ENCODE data around the gene CELA2B.
A peak's percentile ranks its signal among the peaks of the same experiment; 100 is the strongest.

The CELA2B gene

GRCh38 chr1:15526021-15526489 lies 50.2 kb downstream of the CELA2B start:
- H3K4me3 ChIP-seq (ENCODE audit: low read depth, low read length): peak overlapping the region; percentile 88
- TF ChIP-seq, protein P1, sequence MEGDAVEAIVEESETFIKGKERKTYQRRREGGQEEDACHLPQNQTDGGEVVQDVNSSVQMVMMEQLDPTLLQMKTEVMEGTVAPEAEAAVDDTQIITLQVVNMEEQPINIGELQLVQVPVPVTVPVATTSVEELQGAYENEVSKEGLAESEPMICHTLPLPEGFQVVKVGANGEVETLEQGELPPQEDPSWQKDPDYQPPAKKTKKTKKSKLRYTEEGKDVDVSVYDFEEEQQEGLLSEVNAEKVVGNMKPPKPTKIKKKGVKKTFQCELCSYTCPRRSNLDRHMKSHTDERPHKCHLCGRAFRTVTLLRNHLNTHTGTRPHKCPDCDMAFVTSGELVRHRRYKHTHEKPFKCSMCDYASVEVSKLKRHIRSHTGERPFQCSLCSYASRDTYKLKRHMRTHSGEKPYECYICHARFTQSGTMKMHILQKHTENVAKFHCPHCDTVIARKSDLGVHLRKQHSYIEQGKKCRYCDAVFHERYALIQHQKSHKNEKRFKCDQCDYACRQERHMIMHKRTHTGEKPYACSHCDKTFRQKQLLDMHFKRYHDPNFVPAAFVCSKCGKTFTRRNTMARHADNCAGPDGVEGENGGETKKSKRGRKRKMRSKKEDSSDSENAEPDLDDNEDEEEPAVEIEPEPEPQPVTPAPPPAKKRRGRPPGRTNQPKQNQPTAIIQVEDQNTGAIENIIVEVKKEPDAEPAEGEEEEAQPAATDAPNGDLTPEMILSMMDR (IDR thresholded peaks at IDR 0.05; ENCODE audit: low read depth, low read length, missing control alignments): no peak
- in situ Hi-C loops (cut with HindIII; ENCODE audit: low sequenced_read_pairs): no loop called here
- no peak for DNase-seq (ENCODE audit: low read depth)

- in situ Hi-C loops (cut with HindIII; ENCODE audit: low sequenced_read_pairs): no loop called here
- TF ChIP-seq, protein P1 (IDR thresholded peaks at IDR 0.05; ENCODE audit: low read depth, low read length, missing control alignments): peak; percentile 44
- H3K4me3 ChIP-seq (ENCODE audit: low read depth, low read length): peak within 1 kb of the TSS; percentile 88
- DNase-seq (ENCODE audit: low read depth): peak; percentile 100
Observed at GRCh38 chr1:15526490-15527339, 50.8 kb downstream of the CELA2B start, which contains the start of gene DNAJC16. Gene DNAJC16 (plus strand): TSS chr1:15526848. CDS start chr1:15529106, 2,258 bp downstream.

DNA sequence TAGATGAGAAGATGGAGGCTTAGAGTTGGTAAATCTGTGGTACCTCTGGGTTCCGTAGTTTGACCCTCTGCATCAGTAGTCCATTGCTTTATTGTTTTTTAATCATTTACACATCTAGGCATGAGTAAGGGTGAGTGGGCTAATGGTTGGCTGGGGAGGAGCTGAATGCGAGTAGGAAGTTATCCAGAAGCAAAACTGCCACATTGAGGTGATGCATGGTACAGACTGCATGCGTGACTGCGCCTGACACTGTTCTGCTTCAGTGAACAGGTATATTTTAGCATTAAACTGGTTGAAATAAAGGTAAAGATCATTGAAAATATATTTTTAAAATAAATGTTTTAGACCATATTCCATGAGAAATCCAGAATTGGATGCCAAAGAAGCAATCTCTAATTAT lies 55.1 kb downstream of the CELA2B start:
- no peak for DNase-seq (ENCODE audit: low read depth)
- in situ Hi-C loops (cut with HindIII; ENCODE audit: low sequenced_read_pairs): no loop called here
- TF ChIP-seq, protein P1 (IDR thresholded peaks at IDR 0.05; ENCODE audit: low read depth, low read length, missing control alignments): no peak
- H3K4me3 ChIP-seq (ENCODE audit: low read depth, low read length): no peak overlapping the region

- H3K4me3 ChIP-seq (ENCODE audit: low read depth, low read length): no peak overlapping the region
- TF ChIP-seq, protein P1 (IDR thresholded peaks at IDR 0.05; ENCODE audit: low read depth, low read length, missing control alignments): no peak
- DNase-seq (ENCODE audit: low read depth): no peak
- in situ Hi-C loops (cut with HindIII; ENCODE audit: low sequenced_read_pairs): no loop called here
Observed at GRCh38 chr1:15531682-15532081, 55.8 kb downstream of the CELA2B start.

- no peak for DNase-seq (ENCODE audit: low read depth)
- in situ Hi-C loops (cut with HindIII; ENCODE audit: low sequenced_read_pairs): no loop called here
- H3K4me3 ChIP-seq (ENCODE audit: low read depth, low read length): no peak overlapping the region
- TF ChIP-seq, protein P1 (IDR thresholded peaks at IDR 0.05; ENCODE audit: low read depth, low read length, missing control alignments): no peak
Observed at GRCh38 chr1:15538771-15539170, 62.9 kb downstream of the CELA2B start.

- in situ Hi-C loops (cut with HindIII; ENCODE audit: low sequenced_read_pairs): no loop called here
- DNase-seq (ENCODE audit: low read depth): no peak
- TF ChIP-seq, protein P1 (IDR thresholded peaks at IDR 0.05; ENCODE audit: low read depth, low read length, missing control alignments): no peak
- H3K4me3 ChIP-seq (ENCODE audit: low read depth, low read length): no peak overlapping the region
Observed at GRCh38 chr1:15540186-15540585, 64.3 kb downstream of the CELA2B start.

Data from astrocyte of the cerebellum (primary cell).